Measurements from ENCODE around the gene HDDC3.

DNA sequence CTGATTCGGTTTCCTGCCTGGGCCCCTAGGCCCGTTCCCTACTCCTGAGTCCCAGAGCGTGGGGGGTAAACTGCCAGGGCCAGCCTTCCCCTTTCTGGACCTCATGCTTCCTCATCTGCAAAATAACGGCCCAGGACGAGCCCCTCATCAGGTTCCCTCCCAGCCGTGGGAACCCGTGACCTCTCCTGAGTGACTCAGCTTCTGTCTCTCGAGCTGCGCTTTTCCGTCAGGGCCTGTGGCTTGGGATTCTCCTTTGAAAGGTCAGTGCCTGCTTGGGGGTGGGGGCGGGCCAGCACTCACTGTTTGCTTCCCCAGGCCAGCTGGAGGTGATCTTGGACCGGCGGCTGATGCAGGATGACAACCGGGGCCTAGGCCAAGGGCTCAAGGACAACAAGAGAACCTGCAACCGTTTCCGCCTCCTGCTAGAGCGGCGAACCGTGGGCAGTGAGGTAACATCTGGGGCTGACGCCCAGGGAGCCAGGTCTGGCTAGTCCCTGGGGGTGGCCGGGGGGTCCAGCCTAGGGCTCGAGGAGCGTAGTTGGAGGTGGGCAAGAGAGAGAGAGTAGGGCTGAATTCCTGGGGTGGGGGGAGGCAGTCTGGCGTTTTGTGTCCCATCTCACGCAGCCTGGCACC, 16.4 kb downstream of the HDDC3 start:
- TF ChIP-seq EZH2 (IDR thresholded peaks at IDR 0.05), result no peak
- no peak for TF ChIP-seq POLR2AphosphoS5 (IDR thresholded peaks at IDR 0.05; ENCODE audit: borderline replicate concordance, low read depth, low read length)
- no peak for TF ChIP-seq FOXP2 (optimal IDR thresholded peaks at IDR 0.05; ENCODE audit: control extremely low read depth, extremely low read length, insufficient read depth)
